Right forelimb (tissue), 1 donor: ENCODE measurements around the gene ZNF283.
"Not testable (repeated sequence)": the region's sequence is repeated elsewhere in the genome, so short reads cannot be mapped to it uniquely, and the experiment has no call there.

Experiments
- DNase-seq: peaks from one replicate; pipeline ENCODE4 v3.0.0-alpha.2; 2018

The ZNF283 gene

DNA sequence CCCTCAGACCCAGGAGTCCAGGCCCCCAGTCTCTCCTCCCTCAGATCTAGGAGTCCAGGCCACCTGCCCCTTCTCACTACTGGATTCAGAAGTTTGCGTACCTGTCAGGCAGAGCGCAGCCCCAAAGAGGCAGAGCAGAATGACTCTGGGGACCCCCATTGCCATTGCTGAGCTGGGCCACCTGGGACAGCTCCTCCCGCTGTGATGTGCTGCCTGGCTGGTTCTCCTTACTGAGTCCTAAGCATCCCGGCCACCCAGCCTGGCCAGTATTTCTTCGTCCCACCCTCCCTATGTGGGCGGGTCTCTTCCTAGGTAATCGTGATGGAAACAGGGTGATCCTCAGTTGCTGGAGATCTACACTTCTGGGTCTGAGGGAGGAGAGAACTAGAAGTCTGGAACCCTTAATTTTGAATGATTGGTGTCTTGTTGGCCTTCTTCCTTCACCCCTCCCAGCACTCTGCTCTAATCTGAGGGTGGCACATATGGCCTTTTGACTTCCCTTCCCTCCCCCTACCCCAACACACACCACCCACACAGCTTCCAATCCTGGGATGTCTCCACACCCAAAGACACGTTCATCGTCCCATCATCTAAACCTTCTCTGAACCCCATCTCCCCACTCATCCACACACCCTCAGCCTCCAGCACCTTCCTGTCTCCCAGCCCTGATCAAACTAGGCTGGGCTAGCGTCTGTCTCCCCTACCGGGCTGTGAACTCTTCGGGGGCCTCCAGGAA, 24.7 kb upstream of the ZNF283 start, which contains the start of gene LYPD5:
LYPD5 (minus strand) TSS at position 232 of the 736 bp plus-strand sequence; CDS start at position 165, 67 bp downstream.
- no peak for DNase-seq

GRCh38 chr19:43804432-43804831, 22.7 kb upstream of the ZNF283 start:
- DNase-seq, result no peak

DNA sequence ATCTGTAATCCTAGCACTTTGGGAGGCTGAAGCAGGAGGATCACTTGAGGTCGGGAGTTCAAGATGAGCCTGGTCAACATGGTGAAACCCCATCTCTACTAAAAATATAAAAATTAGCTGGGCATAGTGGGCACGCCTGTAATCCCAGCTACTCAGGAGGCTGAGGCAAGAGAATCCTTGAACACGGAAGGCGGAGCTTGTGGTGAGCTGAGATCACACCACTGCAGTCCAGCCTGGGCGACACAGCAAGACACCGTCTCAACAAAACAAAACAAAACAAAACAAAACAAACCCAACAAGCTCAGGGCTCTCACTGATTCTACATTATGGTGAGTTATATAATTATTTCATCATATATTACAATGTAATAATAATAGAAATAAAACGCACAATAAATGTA, 20.7 kb upstream of the ZNF283 start:
- not testable (repeated sequence) for DNase-seq

- DNase-seq, result no peak
These were observed 20.3 kb upstream of the ZNF283 start for GRCh38 chr19:43806848-43807247.

GRCh38 chr19:43807651-43808050, 19.5 kb upstream of the ZNF283 start:
- DNase-seq, result no peak

- DNase-seq, result no peak
These were observed 17.1 kb upstream of the ZNF283 start for GRCh38 chr19:43809762-43810696.

- no peak for DNase-seq
These were observed 15.3 kb upstream of the ZNF283 start for GRCh38 chr19:43811837-43812236.

GRCh38 chr19:43812259-43812658, 14.9 kb upstream of the ZNF283 start:
- no peak for DNase-seq

DNA sequence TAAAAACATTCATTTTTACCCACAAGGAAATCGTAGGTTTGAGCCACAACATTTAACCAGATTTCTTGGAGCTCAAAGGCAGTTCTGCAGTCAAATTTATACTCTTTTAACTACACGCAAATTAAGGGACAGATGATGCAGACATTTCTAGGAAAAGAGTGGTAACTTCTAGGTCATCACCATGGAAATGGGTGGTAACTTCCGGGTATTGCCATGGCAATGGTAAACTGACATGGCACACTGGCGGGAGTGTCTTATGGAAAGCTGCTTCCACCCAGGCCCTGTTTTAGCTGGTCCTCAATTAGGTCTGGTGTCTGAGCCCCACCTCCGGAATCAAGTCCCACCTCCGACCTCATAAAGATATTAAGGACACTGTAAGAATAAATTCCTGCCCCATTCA, 14.4 kb upstream of the ZNF283 start:
- no peak for DNase-seq

DNA sequence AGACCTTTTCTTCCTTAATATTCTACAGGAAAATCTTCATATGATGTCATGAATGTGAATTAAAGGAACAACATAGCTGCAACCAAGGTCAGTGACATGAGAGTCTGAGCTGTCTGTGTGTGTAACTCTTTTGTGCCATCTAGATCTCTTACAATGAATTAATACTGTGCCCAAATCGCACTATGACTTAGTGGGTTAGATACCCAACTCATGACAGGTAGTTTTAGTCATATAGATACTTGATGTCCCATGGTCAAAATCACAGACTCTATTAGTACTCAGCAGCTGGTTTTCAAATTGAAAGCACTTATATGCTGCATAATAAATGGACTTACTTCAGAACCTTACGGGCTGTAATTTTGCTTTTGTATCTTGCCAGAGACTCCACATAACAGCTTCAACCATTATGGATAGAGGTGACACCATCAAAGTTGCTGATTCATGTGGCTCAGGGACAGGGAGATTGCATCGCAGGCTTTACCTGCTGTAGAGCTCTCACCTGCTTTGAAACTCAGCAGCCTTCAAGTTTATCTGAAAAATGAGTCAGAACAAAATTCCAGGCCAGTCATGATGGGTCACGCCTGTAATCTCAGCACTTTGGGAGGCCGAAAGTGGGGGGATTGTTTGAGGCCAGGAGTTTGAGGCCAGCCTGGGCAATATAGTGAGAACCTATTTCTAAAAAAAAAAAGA, 12.3 kb upstream of the ZNF283 start:
- no peak for DNase-seq

- not testable (repeated sequence) for DNase-seq
These were observed 9.7 kb upstream of the ZNF283 start for GRCh38 chr19:43817454-43817853.

DNA sequence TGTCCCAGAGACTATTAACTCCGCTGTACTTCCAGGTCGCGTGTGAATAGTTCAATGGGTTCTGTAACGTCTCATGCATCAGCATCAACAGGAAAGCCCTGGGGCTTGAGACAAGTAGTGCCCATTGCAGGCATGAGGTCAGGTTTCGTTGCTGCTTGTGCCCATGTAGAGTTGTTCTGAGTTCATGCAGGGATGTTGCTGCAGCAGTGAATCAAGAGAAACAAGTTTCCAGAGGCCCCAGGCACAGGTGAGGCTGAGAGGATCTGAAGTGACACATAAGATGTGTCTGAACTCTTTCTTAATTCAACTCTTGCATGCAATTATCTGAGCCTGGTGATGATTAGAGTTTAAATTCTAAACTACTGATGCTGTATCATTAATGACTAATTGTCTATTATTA, 8.6 kb upstream of the ZNF283 start:
- no peak for DNase-seq

GRCh38 chr19:43820098-43820883, 6.8 kb upstream of the ZNF283 start:
- DNase-seq, result peak; percentile 49

- no peak for DNase-seq
These were observed 6.3 kb upstream of the ZNF283 start for GRCh38 chr19:43820884-43821215.

DNA sequence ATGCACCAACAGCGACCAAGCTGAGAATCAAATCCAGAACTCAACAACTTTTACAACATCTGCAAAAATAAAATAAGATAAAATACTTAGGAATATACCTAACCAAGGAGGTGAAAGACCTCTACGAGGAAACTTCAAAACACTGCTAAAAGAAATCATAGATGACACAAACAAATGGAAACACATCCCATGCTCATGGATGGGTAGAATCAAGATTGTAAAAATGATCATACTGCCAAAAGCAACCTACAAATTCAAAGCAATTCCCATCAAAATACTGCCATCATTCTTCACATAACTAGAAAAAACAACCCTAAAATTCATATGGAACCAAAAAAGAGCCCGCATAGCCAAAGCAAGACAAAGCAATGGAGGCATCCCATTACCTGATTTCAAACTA, 3.3 kb upstream of the ZNF283 start:
- not testable (repeated sequence) for DNase-seq

DNA sequence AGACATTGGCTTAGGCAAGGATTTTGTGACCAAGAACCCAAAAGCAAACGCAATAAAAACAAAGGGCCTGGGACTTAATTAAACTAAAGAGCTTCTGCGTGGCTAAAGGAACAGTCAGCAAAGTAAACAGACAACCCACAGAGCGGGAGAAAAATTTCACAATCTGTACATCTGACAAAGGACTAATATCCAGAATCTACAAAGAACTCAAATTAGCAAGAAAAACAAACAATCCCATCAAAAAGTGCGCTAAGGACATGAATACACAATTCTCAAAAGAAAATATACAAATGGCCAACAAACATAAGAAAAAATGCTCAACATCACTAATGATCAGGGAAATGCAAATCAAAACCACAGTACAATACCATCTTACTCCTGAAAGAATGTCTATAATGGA, 2.5 kb upstream of the ZNF283 start:
- DNase-seq, result not testable (repeated sequence)

- DNase-seq, result no peak
These were observed 12.0 kb downstream of the ZNF283 start for GRCh38 chr19:43839139-43839538.

DNA sequence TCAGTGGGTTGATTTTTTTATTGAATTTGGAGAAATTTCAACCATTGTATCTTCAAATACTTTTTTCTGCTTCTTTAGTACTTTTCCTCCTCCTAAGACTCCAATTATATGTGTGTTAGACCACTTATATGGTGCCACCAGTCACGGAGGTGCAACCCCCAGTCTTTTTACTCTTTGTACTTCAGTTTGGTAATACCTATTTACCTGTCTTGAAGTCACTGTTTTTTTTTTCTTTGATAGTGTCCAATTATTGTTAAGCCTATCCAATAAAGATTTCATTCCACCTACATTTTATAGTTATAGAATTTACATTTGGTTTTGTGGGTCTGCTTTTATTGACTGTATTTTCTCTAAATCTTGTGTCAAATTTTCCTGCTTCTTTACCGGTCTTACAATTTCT, 14.9 kb downstream of the ZNF283 start:
- DNase-seq, result no peak

- no peak for DNase-seq
These were observed 20.1 kb downstream of the ZNF283 start for GRCh38 chr19:43847246-43847645.

DNA sequence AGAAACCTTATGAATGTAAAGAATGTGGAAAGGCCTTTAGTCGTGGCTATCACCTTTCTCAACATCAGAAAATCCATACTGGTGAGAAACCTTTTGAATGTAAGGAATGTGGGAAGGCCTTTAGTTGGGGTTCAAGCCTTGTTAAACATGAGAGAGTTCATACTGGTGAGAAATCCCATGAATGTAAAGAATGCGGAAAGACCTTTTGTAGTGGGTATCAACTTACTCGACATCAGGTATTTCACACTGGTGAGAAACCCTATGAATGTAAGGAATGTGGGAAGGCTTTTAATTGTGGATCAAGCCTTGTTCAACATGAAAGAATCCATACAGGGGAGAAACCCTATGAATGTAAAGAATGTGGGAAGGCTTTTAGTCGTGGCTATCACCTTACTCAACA, 20.8 kb downstream of the ZNF283 start:
- no peak for DNase-seq

GRCh38 chr19:43848821-43849220, 21.7 kb downstream of the ZNF283 start:
- DNase-seq, result no peak

DNA sequence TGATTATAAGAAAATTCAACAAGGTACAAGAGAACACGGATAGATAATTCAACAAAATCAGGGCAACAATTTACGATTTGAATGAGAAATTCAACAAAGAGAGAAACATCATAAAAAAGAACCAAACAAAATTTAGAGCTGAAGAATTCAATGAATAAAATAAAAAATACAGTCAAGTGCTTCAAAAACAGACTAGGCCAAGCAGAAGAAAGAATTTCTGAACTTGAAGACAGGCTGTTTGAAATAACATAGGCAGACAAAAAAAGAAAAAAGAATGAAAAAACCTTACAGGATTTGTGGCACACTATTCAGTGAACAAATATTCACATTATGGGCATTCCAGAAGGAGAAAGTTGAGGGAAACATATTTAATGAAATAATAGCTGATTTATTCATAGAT, 31.1 kb downstream of the ZNF283 start:
- no peak for DNase-seq

DNA sequence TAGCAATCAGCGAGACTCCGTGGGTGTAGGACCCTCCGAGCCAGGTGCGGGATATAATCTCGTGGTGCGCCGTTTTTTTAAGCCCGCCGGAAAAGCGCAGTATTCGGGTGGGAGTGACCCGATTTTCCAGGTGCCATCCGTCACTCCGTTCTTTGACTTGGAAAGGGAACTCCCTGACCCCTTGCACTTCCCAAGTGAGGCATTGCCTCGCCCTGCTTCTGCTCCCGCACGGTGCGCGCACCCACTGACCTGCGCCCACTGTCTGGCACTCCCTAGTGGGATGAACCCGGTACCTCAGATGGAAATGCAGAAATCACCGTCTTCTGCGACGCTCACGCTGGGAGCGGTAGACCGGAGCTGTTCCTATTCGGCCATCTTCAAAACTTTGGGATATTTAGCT, 39.8 kb downstream of the ZNF283 start:
- DNase-seq, result not testable (repeated sequence)
